ENCODE results near the gene TMEM30A.

TMEM30A gene

DNA sequence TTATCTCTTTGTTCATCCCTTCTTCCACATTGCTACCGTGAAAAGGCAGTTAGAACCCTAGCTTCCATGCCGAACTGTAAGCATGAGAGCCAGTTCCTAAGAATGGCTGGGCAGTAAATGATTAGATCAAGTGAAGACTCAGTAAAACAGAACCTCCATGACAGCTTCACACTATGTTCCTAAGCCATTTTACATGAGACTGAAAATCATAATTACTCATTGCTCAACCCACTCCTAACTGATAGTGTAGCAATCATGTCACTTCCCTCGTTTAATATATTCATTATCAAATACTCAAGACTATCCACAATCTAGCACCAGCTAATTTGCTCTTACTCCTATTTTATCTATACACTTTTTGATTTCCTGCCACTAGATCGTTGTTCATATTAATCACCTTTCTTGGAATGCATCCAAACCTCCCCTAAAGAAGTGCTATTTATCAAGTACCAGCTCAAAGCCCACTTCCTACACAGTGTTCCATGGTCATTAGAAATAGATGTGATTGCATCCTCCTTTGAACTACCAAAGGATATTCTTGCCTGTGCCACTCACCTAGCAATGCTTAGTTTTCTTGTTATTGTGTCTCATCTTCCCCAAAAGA lies 6.0 kb downstream of the TMEM30A start:
- H3K9ac ChIP-seq (ENCODE audit: insufficient read length) = no peak overlapping the region
- peaks cover 12% of the 10 kb centered on the region; the same call in 1 of the 2 replicates for H3K36me3 ChIP-seq (ENCODE audit: insufficient read depth, low read length)
- no peak overlapping the region for H3K4me3 ChIP-seq
- no peak for DNase-seq (ENCODE audit: low read depth, low spot score)
- H3K9me3 ChIP-seq (ENCODE audit: low read depth, low read length) = no peaks in the 10 kb centered on the region
- TF ChIP-seq EZH2 (IDR thresholded peaks at IDR 0.05) (no peak), POLR2AphosphoS5 (IDR thresholded peaks at IDR 0.05; ENCODE audit: borderline replicate concordance, low read depth, low read length) (no peak), FOXP2 (optimal IDR thresholded peaks at IDR 0.05; ENCODE audit: control extremely low read depth, extremely low read length, insufficient read depth) (no peak)
- no peak overlapping the region for H3K27ac ChIP-seq

- no peak for TF ChIP-seq POLR2AphosphoS5 (IDR thresholded peaks at IDR 0.05; ENCODE audit: borderline replicate concordance, low read depth, low read length)
- TF ChIP-seq EZH2 (IDR thresholded peaks at IDR 0.05) = no peak
- no peak for TF ChIP-seq FOXP2 (optimal IDR thresholded peaks at IDR 0.05; ENCODE audit: control extremely low read depth, extremely low read length, insufficient read depth)
- no peak overlapping the region for H3K4me3 ChIP-seq
- no peak for DNase-seq (ENCODE audit: low read depth, low spot score)
- no peak overlapping the region for H3K9ac ChIP-seq (ENCODE audit: insufficient read length)
- H3K27ac ChIP-seq = no peak overlapping the region
- H3K36me3 ChIP-seq (ENCODE audit: insufficient read depth, low read length) = peaks cover 26% of the 10 kb centered on the region
- H3K9me3 ChIP-seq (ENCODE audit: low read depth, low read length) = no peaks in the 10 kb centered on the region
These were observed 9.5 kb downstream of the TMEM30A start for GRCh38 chr6:75275067-75275466.

- Histone ChIP-seq H3K36me3 (ENCODE audit: insufficient read depth, low read length) (peaks cover 26% of the 10 kb centered on the region), H3K9me3 (ENCODE audit: low read depth, low read length) (no peaks in the 10 kb centered on the region), H3K27ac (no peak overlapping the region), H3K9ac (ENCODE audit: insufficient read length) (no peak overlapping the region), H3K4me3 (no peak overlapping the region)
- TF ChIP-seq FOXP2 (optimal IDR thresholded peaks at IDR 0.05; ENCODE audit: control extremely low read depth, extremely low read length, insufficient read depth) (no peak), POLR2AphosphoS5 (IDR thresholded peaks at IDR 0.05; ENCODE audit: borderline replicate concordance, low read depth, low read length) (no peak), EZH2 (IDR thresholded peaks at IDR 0.05) (no peak)
- DNase-seq (ENCODE audit: low read depth, low spot score) = no peak
These were observed 11.6 kb downstream of the TMEM30A start for GRCh38 chr6:75273009-75273408.

DNA sequence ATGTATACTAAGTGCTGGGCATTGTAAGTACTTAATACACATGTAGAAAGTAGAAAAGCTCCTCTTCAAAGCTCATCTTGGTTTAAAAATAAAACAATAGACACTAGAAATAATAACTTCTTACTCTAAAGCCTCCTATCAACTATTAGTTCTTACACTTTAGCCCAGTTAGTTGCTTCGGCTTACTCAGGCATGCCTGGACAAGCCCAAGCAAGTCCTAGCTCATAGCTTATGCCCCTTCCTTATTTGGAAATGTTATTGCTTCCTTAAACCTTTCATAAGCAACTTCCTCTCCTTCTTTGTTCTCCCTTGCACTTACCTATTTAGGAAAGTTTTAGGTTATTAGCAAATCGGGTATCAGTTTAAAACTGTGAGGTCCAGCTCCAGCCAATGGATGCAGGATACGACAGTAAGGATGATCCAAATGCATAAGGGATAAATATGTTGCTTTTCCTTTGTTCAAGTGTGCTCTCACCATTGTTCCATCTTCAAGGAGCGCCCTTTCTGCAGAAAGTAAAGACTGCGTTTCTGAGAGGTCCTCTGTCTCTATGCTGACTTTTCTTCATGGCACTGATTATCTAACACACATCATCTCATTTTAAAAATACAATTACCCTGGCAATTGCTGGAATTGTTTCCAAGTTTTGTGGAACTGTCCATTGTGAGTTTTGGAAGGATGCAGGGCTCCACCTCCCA lies 12.3 kb downstream of the TMEM30A start:
- no peak for DNase-seq (ENCODE audit: low read depth, low spot score)
- H3K4me3 ChIP-seq = no peak overlapping the region
- peaks cover 26% of the 10 kb centered on the region for H3K36me3 ChIP-seq (ENCODE audit: insufficient read depth, low read length)
- no peak overlapping the region for H3K9ac ChIP-seq (ENCODE audit: insufficient read length)
- no peaks in the 10 kb centered on the region for H3K9me3 ChIP-seq (ENCODE audit: low read depth, low read length)
- H3K27ac ChIP-seq = no peak overlapping the region
- TF ChIP-seq EZH2 (IDR thresholded peaks at IDR 0.05) (no peak), POLR2AphosphoS5 (IDR thresholded peaks at IDR 0.05; ENCODE audit: borderline replicate concordance, low read depth, low read length) (no peak), FOXP2 (optimal IDR thresholded peaks at IDR 0.05; ENCODE audit: control extremely low read depth, extremely low read length, insufficient read depth) (no peak)

GRCh38 chr6:75268988-75269354 lies 15.6 kb downstream of the TMEM30A start:
- no peak for TF ChIP-seq FOXP2 (optimal IDR thresholded peaks at IDR 0.05; ENCODE audit: control extremely low read depth, extremely low read length, insufficient read depth)
- no peak for DNase-seq (ENCODE audit: low read depth, low spot score)
- Histone ChIP-seq H3K9me3 (ENCODE audit: low read depth, low read length) (no peaks in the 10 kb centered on the region), H3K9ac (ENCODE audit: insufficient read length) (no peak overlapping the region), H3K36me3 (ENCODE audit: insufficient read depth, low read length) (peaks cover 18% of the 10 kb centered on the region), H3K4me3 (no peak overlapping the region), H3K27ac (no peak overlapping the region)

DNA sequence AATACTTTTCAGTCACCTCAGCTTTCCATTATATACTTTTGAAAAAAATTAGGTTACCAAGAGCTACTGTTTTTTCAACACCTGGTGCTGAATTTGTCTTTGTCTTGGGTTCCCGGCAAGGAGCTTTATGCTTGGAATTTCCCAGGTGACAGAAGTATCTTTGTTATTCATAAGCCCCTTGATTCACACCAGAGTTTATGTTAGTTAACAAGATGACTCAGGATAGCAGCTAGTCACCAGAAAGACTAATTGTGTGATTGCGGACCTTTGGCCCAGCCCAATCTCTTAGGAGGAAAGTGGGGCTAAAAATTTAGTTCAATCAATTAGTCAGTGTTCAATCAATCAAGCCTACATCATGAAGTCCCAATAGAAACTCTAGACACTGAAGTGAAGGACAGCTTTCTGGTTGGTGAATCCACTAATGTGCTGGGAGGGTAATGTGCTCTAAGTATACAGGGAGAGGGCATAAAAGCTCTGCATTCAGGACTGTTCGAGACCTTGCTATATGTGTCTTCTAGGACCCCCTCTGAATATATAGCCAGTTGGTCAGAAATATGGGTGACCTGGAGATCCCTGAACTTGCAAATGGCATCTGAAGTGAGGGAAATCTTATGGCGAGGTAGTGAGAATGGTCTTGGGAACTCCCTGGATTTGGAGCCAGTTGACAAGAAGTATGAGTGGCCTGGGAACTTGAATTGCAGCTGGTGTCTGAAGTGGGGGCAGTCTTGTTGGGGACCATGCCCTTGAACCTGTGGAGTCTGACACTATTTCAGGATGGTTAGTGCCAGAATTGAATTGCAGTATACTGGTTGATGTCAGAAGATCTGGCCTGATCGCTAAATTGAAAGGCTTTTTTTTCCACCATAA lies 16.2 kb downstream of the TMEM30A start:
- H3K4me3 ChIP-seq = no peak overlapping the region
- H3K9me3 ChIP-seq (ENCODE audit: low read depth, low read length) = no peaks in the 10 kb centered on the region
- H3K36me3 ChIP-seq (ENCODE audit: insufficient read depth, low read length) = peaks cover 13% of the 10 kb centered on the region
- DNase-seq (ENCODE audit: low read depth, low spot score) = no peak
- no peak overlapping the region for H3K27ac ChIP-seq
- TF ChIP-seq FOXP2 (optimal IDR thresholded peaks at IDR 0.05; ENCODE audit: control extremely low read depth, extremely low read length, insufficient read depth) = no peak
- TF ChIP-seq EZH2 (IDR thresholded peaks at IDR 0.05) = no peak
- TF ChIP-seq POLR2AphosphoS5 (IDR thresholded peaks at IDR 0.05; ENCODE audit: borderline replicate concordance, low read depth, low read length) = no peak
- no peak overlapping the region for H3K9ac ChIP-seq (ENCODE audit: insufficient read length)

GRCh38 chr6:75267461-75267860 lies 17.1 kb downstream of the TMEM30A start:
- peaks cover 6% of the 10 kb centered on the region for H3K36me3 ChIP-seq (ENCODE audit: insufficient read depth, low read length)
- no peak overlapping the region for H3K27ac ChIP-seq
- H3K9ac ChIP-seq (ENCODE audit: insufficient read length) = no peak overlapping the region
- no peak for DNase-seq (ENCODE audit: low read depth, low spot score)
- H3K9me3 ChIP-seq (ENCODE audit: low read depth, low read length) = no peaks in the 10 kb centered on the region
- TF ChIP-seq POLR2AphosphoS5 (IDR thresholded peaks at IDR 0.05; ENCODE audit: borderline replicate concordance, low read depth, low read length) (no peak), EZH2 (IDR thresholded peaks at IDR 0.05) (no peak), FOXP2 (optimal IDR thresholded peaks at IDR 0.05; ENCODE audit: control extremely low read depth, extremely low read length, insufficient read depth) (no peak)
- H3K4me3 ChIP-seq = no peak overlapping the region

- TF ChIP-seq EZH2 (IDR thresholded peaks at IDR 0.05) (no peak), POLR2AphosphoS5 (IDR thresholded peaks at IDR 0.05; ENCODE audit: borderline replicate concordance, low read depth, low read length) (no peak), FOXP2 (optimal IDR thresholded peaks at IDR 0.05; ENCODE audit: control extremely low read depth, extremely low read length, insufficient read depth) (no peak)
- H3K27ac ChIP-seq = no peak overlapping the region
- DNase-seq (ENCODE audit: low read depth, low spot score) = peak; percentile 40
- no peak overlapping the region for H3K4me3 ChIP-seq
- H3K36me3 ChIP-seq (ENCODE audit: insufficient read depth, low read length) = no peaks in the 10 kb centered on the region
- no peak overlapping the region for H3K9ac ChIP-seq (ENCODE audit: insufficient read length)
- no peaks in the 10 kb centered on the region for H3K9me3 ChIP-seq (ENCODE audit: low read depth, low read length)
These were observed 17.8 kb downstream of the TMEM30A start for GRCh38 chr6:75266716-75267291.

All from SK-N-MC (cell line).